Lower leg skin (tissue), 4 donors: ENCODE results near the gene SLC10A6. TPM values are rescaled to one million over a fixed set of nuclear protein-coding genes. Genes with fewer than 3 reads are reported as not detected.

Experiments used
- DNase-seq, 2 donors: peaks; one replicate each; pipeline ENCODE4 v3.0.0-alpha.2; 2019; ENCODE audit warnings: low spot score in 2 of 2
- H3K4me3 ChIP-seq: fragments of 200-600 bp; sonication (generic); 2 replicates; pipeline ENCODE4 v1.5.1; 2017; ENCODE audit warnings: mild to moderate bottlenecking, low read depth; ENCODE audit not compliant: poor library complexity, severe bottlenecking
- CTCF ChIP-seq, 3 donors: fragments of 450-650 bp; IDR thresholded peaks; one replicate each; pipeline ENCODE4 v1.5.1; 2016; ENCODE audit warnings: antibody characterized with exemption in 3 of 3, mild to moderate bottlenecking in 3 of 3, moderate library complexity in 2 of 3
- POLR2A ChIP-seq, 2 donors: fragments of 450-650 bp; IDR thresholded peaks; one replicate each; pipeline ENCODE4 v1.6.1; 2016 to 2017; ENCODE audit warnings: antibody characterized with exemption in 2 of 2, mild to moderate bottlenecking in 1 of 2, moderate library complexity in 1 of 2
- WGBS, 2 donors: methylation state at CpG; one replicate each; pipeline ENCODE4 v1.1.5; 2018; 5-methylcytosine and 5-hydroxymethylcytosine counted together
- intact Hi-C: fragments of 100-400 bp; cut with DNase I; formaldehyde crosslinking; loops from one replicate; pipeline ENCODE4 v1.15.0; 2023; ENCODE audit warnings: low total_unique reads
- total RNA-seq, 4 donors: library from RNA; depleted of rRNA; stranded (reverse); fragments of >200 nt; gene quantifications; one replicate each; pipeline ENCODE4 v1.1.0, GENCODE V29; 2016

Gene SLC10A6
- total RNA-seq, 4 donors from 2014 or later: 70.0 to 159 (median 99.3) TPM

GRCh38 chr4:86845593-86845992 is 3.6 kb downstream of the SLC10A6 start:
- no peak overlapping the region for H3K4me3 ChIP-seq
- DNase-seq: peak in 1 of 2 donors; percentile 59
- intact Hi-C loops: no loop called here
- TF ChIP-seq POLR2A (IDR thresholded peaks at IDR 0.05): no peak
- no peak for TF ChIP-seq CTCF (IDR thresholded peaks at IDR 0.05)
- whole genome bisulfite sequencing, 2 donors: 55 to 58% methylated on average over 5 of the region's 5 CpGs

- no peak overlapping the region for H3K4me3 ChIP-seq
- no peak for DNase-seq
- TF ChIP-seq POLR2A (IDR thresholded peaks at IDR 0.05) (no peak), CTCF (IDR thresholded peaks at IDR 0.05) (no peak)
- intact Hi-C loops: no loop called here
- WGBS, 2 donors: 54 to 60% methylated on average over 1 of the region's 1 CpG
Measured at GRCh38 chr4:86841309-86841708, 7.9 kb downstream of the SLC10A6 start.

- intact Hi-C loops: no loop called here
- WGBS, 2 donors: 50 to 68% methylated on average over 1 of the region's 1 CpG
- TF ChIP-seq POLR2A (IDR thresholded peaks at IDR 0.05) (no peak), CTCF (IDR thresholded peaks at IDR 0.05) (no peak)
- DNase-seq: no peak
- no peak overlapping the region for H3K4me3 ChIP-seq
Measured at GRCh38 chr4:86840858-86841257, 8.3 kb downstream of the SLC10A6 start.

GRCh38 chr4:86837691-86838503 is 11.3 kb downstream of the SLC10A6 start:
- no peak for DNase-seq
- H3K4me3 ChIP-seq: no peak overlapping the region
- intact Hi-C loops: no loop called here
- 33 to 52% methylated on average over 5 of the region's 5 CpGs for WGBS, 2 donors
- no peak for TF ChIP-seq CTCF (IDR thresholded peaks at IDR 0.05)
- TF ChIP-seq POLR2A (IDR thresholded peaks at IDR 0.05): no peak

- H3K4me3 ChIP-seq: no peak overlapping the region
- TF ChIP-seq CTCF (IDR thresholded peaks at IDR 0.05) (no peak), POLR2A (IDR thresholded peaks at IDR 0.05) (no peak)
- WGBS, 2 donors: 85 to 89% methylated on average over 3 of the region's 3 CpGs
- no peak for DNase-seq
- intact Hi-C loops: no loop called here
Measured at GRCh38 chr4:86835677-86836076, 13.5 kb downstream of the SLC10A6 start.

- DNase-seq: no peak
- 67 to 86% methylated on average over 3 of the region's 3 CpGs for WGBS, 2 donors
Measured at GRCh38 chr4:86834901-86835300, 14.3 kb downstream of the SLC10A6 start.

More at GRCh38 chr4:86834901-86835300, 14.3 kb downstream of the SLC10A6 start:
- H3K4me3 ChIP-seq: no peak overlapping the region
- no peak for TF ChIP-seq CTCF (IDR thresholded peaks at IDR 0.05)
- no peak for TF ChIP-seq POLR2A (IDR thresholded peaks at IDR 0.05)
- intact Hi-C loops: no loop called here
